CD1c-positive myeloid dendritic cell (primary cell): ENCODE results near the gene ELF3.
A peak's percentile ranks its signal among the peaks of the same experiment; 100 is the strongest.
"Not testable (repeated sequence)": the region's sequence is repeated elsewhere in the genome, so short reads cannot be mapped to it uniquely, and the experiment has no call there.

Source experiments
- DNase-seq: peaks from one replicate; pipeline ENCODE4 v3.0.0-alpha.2; 2016; ENCODE audit errors: extremely low spot score

ELF3 gene

DNA sequence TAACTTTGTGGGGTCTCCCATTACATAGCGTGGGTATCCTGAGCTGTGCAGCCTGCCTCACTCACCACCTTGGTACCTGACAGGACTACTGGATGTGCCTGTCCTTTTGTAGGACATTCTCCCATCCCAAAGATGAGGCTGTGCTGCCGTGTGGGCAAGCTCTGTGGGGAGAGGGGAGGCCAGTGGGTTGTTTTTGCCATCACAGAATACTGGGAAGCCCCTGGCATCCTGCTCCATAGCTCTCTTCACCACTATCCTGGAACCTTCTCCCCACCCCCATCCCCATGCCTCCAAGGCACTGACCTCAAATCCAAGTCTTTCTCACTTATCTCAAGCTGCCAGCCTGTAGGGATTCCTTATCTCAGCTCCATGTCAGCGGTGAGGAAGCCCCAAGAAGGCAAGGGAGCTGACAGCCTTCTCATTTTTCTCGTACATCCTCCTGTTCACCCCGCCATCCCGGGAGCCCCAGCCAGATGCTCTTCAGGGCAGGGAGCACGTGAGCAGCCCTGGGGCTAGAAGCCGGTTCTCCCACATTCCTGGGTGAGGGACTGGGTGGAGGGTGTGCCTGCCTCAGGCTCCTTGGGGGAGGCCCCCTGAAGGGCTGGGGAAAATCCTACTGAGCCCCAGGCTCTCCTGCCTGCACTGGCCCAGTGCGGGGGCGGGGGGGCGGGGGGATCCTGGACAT lies 2.4 kb upstream of the ELF3 start:
- DNase-seq, result no peak

DNA sequence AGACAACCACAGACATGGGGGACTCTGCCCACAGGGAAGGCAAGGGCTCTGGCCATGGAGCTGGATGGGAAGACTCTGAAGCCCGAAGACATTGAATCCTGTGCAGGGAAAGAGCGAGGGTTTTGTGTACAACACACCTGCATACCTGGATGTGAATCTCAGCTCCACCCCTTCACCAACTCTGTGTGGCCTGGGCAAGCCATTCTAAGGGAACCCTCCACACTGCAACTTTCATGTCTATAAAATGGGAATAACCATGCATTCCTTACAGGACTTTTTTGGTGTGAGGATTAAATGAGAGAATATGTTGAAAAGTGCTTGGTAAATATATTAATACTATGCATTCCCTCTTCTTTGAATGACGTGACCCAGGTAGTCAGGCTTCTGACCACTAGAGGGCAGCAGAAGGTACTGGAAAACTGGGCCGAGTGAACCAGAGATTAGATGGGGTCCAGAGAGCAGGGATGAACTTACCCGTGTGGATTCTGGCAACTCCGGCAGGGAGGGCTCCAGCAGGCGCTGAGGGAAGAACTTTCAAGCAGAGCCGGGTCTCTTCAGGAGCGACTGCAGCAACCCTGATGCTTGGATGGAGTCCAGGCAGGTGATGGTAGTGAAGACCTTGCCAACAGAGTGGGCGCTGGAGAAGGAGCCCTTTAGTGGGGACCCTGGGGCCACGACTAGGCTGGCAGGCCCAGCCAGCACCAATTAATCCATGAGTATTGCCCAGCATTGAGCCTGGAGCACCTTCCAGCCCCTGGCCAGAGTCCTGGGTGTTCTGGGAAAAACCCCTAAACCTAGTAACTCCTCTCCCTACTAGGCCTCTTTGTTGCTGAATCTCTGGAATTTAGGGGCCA lies 834 bp upstream of the ELF3 start:
- peak; percentile 64 for DNase-seq

DNA sequence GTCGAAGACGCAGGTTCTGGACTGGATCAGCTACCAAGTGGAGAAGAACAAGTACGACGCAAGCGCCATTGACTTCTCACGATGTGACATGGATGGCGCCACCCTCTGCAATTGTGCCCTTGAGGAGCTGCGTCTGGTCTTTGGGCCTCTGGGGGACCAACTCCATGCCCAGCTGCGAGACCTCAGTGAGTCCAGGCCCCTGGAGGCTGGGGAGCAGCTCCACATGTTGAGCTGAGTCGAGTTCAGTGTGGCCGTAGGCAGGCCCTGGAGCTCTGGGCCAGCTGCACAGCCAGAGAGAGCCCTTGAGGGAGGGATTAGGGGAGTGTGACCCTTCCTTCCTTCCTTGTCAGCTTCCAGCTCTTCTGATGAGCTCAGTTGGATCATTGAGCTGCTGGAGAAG lies 1.6 kb downstream of the ELF3 start:
- DNase-seq, result no peak

DNA sequence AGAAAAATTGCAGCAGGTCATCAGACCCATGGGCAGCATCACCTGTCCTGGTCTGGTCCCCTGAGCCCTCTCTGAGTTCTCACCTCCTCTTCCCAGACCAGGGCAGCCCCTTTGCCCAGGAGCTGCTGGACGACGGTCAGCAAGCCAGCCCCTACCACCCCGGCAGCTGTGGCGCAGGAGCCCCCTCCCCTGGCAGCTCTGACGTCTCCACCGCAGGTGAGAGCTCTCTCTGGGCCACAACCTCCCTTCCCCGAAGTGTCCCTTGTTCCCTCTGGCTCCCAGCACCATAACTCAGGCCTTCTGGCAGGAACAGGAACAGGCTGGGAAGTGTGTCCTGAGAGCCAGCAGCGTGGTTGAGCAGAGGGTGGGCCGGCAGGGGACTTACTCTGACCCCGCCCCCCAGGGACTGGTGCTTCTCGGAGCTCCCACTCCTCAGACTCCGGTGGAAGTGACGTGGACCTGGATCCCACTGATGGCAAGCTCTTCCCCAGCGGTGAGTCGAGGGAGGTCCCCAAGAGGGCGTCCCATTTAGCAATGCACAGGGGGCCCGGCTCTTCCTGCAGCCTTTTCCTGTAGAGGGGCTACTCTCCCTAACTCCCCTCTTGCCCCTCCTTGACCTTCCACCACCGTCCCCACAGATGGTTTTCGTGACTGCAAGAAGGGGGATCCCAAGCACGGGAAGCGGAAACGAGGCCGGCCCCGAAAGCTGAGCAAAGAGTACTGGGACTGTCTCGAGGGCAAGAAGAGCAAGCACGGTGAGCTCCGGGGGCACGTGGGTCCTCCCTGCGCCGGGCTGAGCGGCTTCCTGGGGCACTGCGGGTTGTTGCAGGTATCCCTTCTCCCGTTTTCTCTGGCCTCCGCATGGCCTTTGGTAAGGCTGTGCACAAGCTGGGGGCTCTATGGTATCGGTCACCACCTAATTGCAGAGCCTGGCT lies 2.4 kb downstream of the ELF3 start:
- no peak for DNase-seq

DNA sequence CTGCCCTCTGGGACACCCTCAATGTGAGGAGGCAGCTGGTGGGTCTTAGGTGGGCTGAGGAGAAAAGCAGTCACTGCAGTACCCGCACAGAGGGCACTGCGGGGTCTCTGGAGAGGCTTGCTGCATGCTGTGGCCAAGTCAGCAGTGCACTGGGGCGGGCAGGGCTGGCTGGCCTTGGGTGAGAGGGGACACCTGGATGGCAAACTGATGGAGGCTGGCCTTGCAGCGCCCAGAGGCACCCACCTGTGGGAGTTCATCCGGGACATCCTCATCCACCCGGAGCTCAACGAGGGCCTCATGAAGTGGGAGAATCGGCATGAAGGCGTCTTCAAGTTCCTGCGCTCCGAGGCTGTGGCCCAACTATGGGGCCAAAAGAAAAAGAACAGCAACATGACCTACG lies 3.2 kb downstream of the ELF3 start:
- no peak for DNase-seq

DNA sequence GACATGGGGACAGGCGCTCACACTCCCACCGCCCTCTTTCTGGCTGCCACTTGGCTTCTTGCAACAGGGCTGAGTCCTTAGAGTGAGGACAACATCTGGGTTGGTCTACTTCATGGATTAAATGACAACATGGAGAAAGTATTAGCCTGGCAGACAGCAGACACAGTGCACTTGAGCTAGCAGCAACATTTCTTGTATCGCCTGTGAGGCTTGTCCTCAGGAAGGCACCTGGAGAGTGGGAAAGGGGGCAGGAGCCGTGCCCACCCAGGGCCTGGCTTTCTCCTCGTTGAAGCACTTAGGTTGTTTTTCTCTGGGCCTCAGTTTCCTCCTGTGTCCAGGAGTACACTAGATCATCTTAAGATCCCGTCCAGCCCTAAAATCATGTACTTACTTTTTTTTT lies 3.7 kb downstream of the ELF3 start:
- no peak for DNase-seq

DNA sequence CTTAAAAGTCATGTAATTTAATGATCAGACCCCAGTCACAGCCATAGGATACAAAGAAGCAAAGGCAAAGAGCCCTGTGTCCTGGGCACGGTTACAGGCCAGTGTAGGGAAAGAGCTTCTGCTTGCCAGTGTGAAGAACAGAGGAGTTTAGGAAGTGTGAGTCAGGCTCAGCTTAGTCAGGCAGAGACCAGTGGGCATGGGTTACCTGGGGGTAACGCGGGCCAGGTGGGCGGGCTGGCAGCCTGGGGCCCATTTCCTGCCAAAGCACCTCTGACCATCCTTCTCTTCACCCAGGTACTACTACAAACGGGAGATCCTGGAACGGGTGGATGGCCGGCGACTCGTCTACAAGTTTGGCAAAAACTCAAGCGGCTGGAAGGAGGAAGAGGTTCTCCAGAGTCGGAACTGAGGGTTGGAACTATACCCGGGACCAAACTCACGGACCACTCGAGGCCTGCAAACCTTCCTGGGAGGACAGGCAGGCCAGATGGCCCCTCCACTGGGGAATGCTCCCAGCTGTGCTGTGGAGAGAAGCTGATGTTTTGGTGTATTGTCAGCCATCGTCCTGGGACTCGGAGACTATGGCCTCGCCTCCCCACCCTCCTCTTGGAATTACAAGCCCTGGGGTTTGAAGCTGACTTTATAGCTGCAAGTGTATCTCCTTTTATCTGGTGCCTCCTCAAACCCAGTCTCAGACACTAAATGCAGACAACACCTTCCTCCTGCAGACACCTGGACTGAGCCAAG lies 4.7 kb downstream of the ELF3 start:
- no peak for DNase-seq

DNA sequence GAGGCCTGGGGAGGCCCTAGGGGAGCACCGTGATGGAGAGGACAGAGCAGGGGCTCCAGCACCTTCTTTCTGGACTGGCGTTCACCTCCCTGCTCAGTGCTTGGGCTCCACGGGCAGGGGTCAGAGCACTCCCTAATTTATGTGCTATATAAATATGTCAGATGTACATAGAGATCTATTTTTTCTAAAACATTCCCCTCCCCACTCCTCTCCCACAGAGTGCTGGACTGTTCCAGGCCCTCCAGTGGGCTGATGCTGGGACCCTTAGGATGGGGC lies 5.2 kb downstream of the ELF3 start:
- no peak for DNase-seq

DNA sequence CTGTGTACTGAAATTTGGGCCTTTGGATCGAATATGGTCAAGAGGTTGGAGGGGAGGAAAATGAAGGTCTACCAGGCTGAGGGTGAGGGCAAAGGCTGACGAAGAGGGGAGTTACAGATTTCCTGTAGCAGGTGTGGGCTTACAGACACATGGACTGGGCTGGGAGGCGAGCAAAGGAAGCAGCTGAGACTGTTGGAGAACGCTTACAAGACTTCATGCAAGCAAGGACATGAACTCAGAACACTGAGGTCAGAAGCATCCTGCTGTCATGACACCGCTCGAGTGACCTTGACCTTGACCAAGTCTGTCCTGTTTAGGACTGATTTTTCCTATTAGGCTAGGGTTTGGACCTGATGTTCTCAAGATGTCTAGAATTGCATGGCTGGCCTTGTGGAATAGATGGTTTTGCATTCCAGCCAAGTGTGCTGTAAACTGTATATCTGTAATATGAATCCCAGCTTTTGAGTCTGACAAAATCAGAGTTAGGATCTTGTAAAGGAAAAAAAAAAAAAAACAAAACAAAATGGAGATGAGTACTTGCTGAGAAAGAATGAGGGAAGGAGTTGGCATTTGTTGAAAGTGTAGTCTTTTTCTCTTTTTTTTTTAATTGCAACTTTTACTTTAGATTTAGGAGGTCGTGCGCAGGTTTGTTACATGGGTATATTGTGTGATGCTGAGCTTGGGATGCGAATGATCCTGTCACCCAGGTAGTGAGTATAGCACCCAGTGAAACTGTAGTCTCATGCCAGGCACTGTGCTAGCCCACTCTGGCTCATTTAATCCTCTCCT lies 5.8 kb downstream of the ELF3 start:
- no peak for DNase-seq

DNA sequence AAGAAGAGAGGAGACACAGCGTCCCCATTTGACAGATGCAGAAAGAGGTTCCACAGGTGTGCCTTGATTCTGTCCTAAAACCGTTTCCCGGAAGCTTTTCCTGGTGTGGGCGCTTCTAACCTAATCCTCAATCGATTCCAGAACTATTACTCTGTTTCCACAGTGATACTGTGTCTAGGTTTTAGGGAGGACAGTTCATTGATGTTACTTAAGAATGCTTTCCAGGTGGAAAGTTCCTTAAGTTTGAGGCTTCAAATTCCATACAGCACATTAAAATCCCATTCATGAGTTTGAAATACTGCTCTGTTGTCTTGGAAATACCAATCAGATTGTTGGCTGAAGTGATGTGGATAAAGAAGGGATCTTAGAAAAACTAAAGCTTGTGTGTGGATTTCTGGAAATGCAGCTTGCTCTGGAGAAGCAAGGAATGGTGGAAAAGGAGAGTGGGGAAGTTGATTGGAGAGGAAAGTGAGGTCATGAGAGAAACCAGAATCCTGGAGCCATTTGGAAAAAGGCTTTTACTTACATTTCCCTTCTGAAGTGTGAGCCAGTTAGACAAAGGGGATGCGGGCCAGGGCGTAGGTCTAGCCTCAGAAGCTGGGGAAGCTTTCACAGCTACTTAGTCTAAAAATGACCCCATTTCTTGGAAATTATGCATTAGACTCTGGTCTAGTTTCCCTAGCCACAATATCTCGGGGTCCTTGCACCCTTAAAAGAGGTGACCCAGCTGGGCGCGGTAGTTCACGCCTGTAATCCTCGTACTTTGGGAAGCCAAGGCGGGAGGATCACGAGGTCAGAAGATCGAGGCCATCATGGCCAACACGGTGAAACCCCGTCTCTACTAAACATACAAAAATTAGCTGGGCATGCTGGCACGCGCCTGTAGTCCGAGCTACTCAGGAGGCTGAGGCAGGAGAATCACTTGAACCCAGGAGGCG lies 6.7 kb downstream of the ELF3 start:
- DNase-seq, result no peak

DNA sequence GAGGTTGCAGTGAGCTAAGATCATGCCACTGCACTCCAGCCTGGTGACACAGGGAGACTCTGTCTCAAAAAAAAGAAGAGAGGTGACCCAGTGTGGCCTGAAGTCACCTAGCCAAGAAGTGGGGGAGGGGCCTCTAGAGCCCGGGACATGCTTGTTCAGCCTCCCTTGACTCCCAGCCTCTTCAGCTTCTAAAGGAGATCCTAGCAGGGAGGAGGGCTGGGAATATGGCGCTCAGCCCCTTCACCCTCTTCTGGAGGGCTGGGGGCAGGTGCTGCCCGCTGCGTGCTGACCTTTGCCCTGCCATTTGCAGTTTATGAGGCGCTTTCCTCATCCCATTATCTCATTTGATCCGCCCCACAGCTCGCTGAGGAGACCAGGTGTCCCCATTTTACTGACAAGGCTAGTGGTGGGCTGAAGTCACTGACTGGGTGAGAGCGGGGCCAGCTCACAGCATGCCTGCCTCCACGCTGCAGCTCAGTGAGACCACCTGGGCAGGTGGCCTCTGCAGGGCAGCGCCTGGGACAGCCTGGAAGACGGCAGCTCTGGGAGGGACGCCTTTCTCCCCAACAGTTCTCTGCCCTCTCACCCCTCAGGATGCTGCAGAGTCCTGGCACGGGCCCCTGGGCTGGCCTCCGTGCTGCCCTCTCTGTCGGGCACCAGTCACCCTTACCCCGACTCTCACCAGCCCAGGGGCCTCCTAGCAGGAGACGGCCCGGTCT lies 7.5 kb downstream of the ELF3 start:
- no peak for DNase-seq

DNA sequence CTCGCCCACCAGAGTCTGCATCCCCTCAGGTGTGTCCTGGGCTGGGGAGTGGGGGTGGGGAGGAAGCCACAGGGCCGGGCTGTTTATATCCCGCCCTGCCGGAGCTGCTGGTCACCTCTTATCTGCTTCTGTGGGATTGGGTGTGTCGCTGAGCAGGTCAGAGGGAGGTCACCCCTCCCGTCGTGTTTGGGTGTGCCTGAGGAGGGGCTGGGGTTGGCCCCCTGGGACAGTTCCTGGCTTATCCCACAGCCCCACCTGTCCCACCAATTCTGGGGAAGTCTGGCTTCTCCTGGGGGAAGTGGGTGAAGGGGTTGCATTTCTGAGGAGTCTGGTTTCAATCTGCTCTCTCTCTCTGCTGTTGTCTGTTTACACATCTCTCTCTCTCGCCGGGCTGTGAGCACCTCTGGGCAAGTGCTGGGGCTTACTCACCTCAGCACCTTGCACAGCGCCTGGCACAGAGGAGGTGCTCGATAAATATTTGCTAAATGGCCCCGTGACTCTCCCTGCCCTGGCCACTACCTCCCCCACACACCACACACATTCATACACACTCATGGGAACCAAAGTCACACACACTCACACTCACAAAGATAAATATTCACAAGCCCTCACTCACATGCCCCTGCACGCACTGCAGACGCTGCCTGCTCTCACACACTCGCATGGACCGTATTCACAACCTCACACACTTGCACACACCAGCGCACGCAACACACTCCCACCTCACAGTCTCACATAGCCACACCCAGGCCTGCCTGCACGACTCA lies 8.3 kb downstream of the ELF3 start:
- DNase-seq, result no peak

DNA sequence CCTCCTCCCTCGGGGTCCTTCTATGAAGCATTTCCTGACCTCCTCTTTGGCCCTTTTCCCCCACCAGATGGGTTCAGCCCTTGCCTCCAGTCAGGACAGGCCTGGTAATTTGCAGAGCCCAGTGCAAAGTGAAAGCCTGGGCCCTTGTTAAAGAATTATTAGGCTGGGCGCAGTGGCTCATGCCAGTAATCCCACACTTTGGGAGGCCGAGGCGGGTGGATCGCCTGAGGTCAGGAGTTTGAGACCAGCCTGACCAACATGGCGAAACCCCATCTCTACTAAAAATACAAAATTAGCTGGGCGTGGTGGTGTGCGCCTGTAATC lies 8.8 kb downstream of the ELF3 start:
- not testable (repeated sequence) for DNase-seq

DNA sequence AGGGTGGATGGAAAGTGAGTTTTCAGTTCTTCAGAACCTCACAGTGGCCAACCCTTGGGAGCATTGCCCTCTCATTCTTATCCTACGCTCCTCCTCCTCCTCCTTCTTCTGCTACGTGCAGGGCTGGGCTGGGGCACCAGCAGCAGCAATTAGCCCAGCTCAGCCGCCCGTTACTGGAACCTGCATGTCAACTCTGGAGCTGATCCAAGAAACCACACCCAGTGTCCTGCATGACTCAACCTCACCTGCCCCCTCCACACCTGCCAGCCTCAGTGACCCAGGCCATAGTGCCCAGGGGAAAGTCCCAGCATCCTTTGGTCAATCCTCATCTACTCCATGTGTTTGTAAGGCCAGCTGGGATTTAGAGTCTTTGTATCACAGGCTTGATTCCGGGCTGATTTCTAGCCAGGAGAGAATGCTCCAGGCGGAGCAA lies 12.6 kb downstream of the ELF3 start:
- DNase-seq, result no peak

DNA sequence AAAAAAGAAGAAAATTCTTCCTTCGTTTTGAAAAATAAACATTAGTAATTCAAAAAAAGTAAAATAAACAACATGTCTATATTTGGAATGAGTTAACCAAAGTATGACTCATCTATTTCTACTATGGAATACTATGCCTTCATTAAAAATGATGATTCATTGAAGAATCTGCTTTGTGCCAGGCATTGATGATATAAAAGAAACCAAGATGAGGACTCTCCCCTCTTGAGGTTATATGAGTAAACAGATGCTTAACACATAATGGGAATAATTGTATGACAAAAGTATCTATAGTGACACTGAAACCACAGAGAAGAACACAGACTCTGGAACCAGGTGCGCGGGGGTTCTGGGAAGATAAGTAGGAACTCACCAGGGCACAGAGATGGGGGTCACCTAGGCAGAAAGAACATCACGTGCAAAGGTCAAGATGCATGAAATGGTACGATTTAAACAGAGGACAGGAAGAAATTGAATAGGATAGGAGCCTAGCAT lies 18.8 kb downstream of the ELF3 start:
- no peak for DNase-seq

DNA sequence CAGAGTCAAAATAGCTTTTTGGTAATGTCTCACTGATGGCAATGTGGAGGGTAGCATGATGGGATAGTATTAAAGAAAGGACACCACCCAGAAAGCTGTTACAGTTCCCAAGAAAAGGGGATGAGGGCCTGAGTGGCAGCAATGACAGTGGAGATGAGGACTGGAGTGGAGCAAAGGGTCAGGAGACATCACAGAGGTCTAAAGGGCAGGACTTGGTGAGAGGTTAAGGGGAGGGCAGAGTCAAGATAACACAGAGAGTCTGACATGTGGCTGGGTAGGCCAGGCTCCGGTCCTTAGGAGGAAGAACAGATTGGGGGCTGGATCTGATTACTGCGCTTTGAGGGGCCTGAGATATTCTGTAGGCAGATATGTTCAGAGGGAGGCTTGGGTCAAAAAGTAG lies 19.3 kb downstream of the ELF3 start:
- DNase-seq, result no peak

DNA sequence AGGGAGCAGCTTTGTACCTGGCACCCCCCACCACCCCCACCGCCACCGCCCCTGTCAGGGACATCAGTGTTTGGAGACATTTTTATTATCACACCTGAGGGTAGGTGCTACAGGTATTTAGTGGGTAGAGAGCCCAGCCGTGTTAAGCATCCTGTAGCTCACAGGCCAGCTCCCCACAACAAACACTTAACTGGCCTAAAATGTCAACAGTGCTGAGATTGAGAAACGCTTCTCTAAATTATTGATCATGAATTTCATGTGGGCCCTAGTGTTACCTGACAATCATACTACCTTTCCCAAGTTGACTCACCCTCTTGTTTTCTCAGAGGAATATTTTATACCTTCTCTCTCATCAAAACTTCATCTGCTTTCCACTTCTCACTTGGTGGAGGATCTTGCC lies 21.4 kb downstream of the ELF3 start:
- no peak for DNase-seq

DNA sequence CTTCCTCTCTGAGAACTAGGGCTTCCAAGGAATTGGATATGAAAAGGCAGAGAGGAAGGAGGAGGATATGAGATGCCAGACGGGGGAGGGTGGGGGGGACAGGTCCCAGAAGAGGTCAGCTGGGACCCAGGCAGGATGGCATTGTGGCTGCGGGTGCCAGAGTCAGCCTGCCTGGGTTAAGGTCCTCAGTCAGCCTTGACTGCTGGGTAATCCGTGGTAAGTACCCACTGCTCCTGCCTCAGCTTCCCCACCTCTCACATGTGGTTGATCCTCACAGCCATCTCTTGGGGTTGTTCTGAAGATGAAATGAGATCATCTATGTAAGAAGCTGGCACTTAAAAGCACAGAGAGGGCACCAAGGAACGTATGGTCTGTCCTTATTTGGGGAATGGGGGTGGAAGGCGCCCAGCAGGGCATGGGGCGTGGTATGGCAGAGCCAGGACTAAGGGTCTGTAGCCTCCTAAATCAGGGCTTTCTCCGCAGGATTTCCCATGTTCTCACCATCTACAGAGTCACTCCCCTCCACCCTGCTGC lies 23.8 kb downstream of the ELF3 start:
- no peak for DNase-seq
